IPS DF 19.7 (cell line): ENCODE measurements around the gene HSF5.
"Not testable (repeated sequence)": the region's sequence is repeated elsewhere in the genome, so short reads cannot be mapped to it uniquely, and the experiment has no call there.

ENCODE experiments used
- DNase-seq: peaks from one replicate; pipeline ENCODE4 v3.0.0-alpha.2; 2013; ENCODE audit warnings: low read depth, low spot score

HSF5 gene

GRCh38 chr17:58413684-58414083 lies 74.5 kb downstream of the HSF5 start:
- no peak for DNase-seq

GRCh38 chr17:58412961-58413586 lies 75.1 kb downstream of the HSF5 start:
- DNase-seq: no peak

GRCh38 chr17:58412064-58412703 lies 76.0 kb downstream of the HSF5 start:
- no peak for DNase-seq

GRCh38 chr17:58411408-58411894 lies 76.8 kb downstream of the HSF5 start:
- no peak for DNase-seq

- DNase-seq: no peak
Measured at GRCh38 chr17:58410714-58411407, 77.3 kb downstream of the HSF5 start.

GRCh38 chr17:58409432-58409831 lies 78.8 kb downstream of the HSF5 start:
- DNase-seq: no peak

- no peak for DNase-seq
Measured at GRCh38 chr17:58403311-58403710, 84.9 kb downstream of the HSF5 start.

GRCh38 chr17:58402679-58403078 lies 85.5 kb downstream of the HSF5 start:
- no peak for DNase-seq

GRCh38 chr17:58402047-58402446 lies 86.2 kb downstream of the HSF5 start:
- no peak for DNase-seq

- DNase-seq: no peak
Measured at GRCh38 chr17:58401287-58401686, 86.9 kb downstream of the HSF5 start.

- DNase-seq: no peak
Measured at GRCh38 chr17:58400826-58401225, 87.4 kb downstream of the HSF5 start.

- DNase-seq: no peak
Measured at GRCh38 chr17:58399974-58400373, 88.2 kb downstream of the HSF5 start.

- DNase-seq: no peak
Measured at GRCh38 chr17:58398574-58399266, 89.5 kb downstream of the HSF5 start.

- DNase-seq: not testable (repeated sequence)
Measured at GRCh38 chr17:58397421-58397820, 90.8 kb downstream of the HSF5 start.

- DNase-seq: no peak
Measured at GRCh38 chr17:58396173-58396572, 92.0 kb downstream of the HSF5 start.

- no peak for DNase-seq
Measured at GRCh38 chr17:58394534-58395223, 93.5 kb downstream of the HSF5 start.

GRCh38 chr17:58391302-58391984 lies 96.8 kb downstream of the HSF5 start:
- no peak for DNase-seq

- no peak for DNase-seq
Measured at GRCh38 chr17:58390884-58391283, 97.3 kb downstream of the HSF5 start.

- no peak for DNase-seq
Measured at GRCh38 chr17:58388302-58389190, 99.7 kb downstream of the HSF5 start.

- DNase-seq: no peak
Measured at GRCh38 chr17:58387834-58388233, 100.4 kb downstream of the HSF5 start.
